Endodermal cell (in vitro differentiated cells): Measurements from ENCODE around the gene ANO7. TPM values are rescaled to one million over a fixed set of nuclear protein-coding genes. Genes with fewer than 3 reads are reported as not detected.
"Not testable (repeated sequence)": the region's sequence is repeated elsewhere in the genome, so short reads cannot be mapped to it uniquely, and the experiment has no call there.

Experiments used
- DNase-seq: peaks from one replicate; pipeline ENCODE4 v3.0.0-alpha.2; 2017
- H3K27ac ChIP-seq: 2 replicates; pipeline ENCODE4 v1.5.1; 2013; ENCODE audit warnings: mild to moderate bottlenecking, low read depth, low read length, moderate library complexity
- H3K27me3 ChIP-seq: 2 replicates; pipeline ENCODE4 v1.6.1; 2013; ENCODE audit warnings: mild to moderate bottlenecking, low read length, moderate library complexity; ENCODE audit not compliant: insufficient read depth, control insufficient read depth, poor library complexity, severe bottlenecking
- H3K36me3 ChIP-seq: 2 replicates; pipeline ENCODE4 v1.7.0; 2013; ENCODE audit warnings: mild to moderate bottlenecking, low read length, moderate library complexity; ENCODE audit not compliant: control insufficient read depth, insufficient read depth
- H3K4me1 ChIP-seq: one replicate; pipeline ENCODE4 v1.7.0; 2013; ENCODE audit warnings: low read length; ENCODE audit not compliant: control insufficient read depth, insufficient read depth
- H3K4me3 ChIP-seq: 2 replicates; pipeline ENCODE4 v1.5.1; 2013; ENCODE audit warnings: mild to moderate bottlenecking, low read length, moderate library complexity
- H3K9ac ChIP-seq: 2 replicates; pipeline ENCODE4 v1.6.1; 2013; ENCODE audit warnings: mild to moderate bottlenecking, low read length, moderate library complexity; ENCODE audit not compliant: poor library complexity, severe bottlenecking; ENCODE audit errors: extremely low read depth
- H3K9me3 ChIP-seq: 2 replicates; pipeline ENCODE4 v1.6.1; 2013; ENCODE audit warnings: mild to moderate bottlenecking, low read length, moderate library complexity; ENCODE audit not compliant: control insufficient read depth
- H3K27ac Mint-ChIP-seq: 2 replicates; pipeline ENCODE4 v1.8.0; 2020; ENCODE audit warnings: mixed read lengths
- H3K27me3 Mint-ChIP-seq: 2 replicates; pipeline ENCODE4 v1.8.0; 2021; ENCODE audit warnings: mild to moderate bottlenecking, mixed read lengths; ENCODE audit not compliant: insufficient read depth
- H3K36me3 Mint-ChIP-seq: 2 replicates; pipeline ENCODE4 v1.8.0; 2020; ENCODE audit warnings: low read depth, mixed read lengths
- H3K4me1 Mint-ChIP-seq: 2 replicates; pipeline ENCODE4 v1.8.0; 2020; ENCODE audit warnings: mixed read lengths
- H3K4me3 Mint-ChIP-seq: 2 replicates; pipeline ENCODE4 v1.8.0; 2020; ENCODE audit warnings: mild to moderate bottlenecking, moderate library complexity, mixed read lengths
- H3K9me3 Mint-ChIP-seq: 2 replicates; pipeline ENCODE4 v1.8.0; 2020; ENCODE audit warnings: mild to moderate bottlenecking, mixed read lengths
- CTCF ChIP-seq: fragments of 200-600 bp; sonication (generic); conservative IDR thresholded peaks from 2 replicates; pipeline ENCODE4 v1.5.0; 2021; ENCODE audit warnings: antibody characterized with exemption, mild to moderate bottlenecking
- WGBS, 2 experiments: methylation state at CpG; one replicate each; pipeline versions ENCODE4 v1.1.5 to v1.1.7; 2013; ENCODE audit warnings: missing lambda C conversion rate in 2 of 2, mixed read lengths in 1 of 2; ENCODE audit not compliant: insufficient coverage in 1 of 2, insufficient read length in 1 of 2; 5-methylcytosine and 5-hydroxymethylcytosine counted together
- total RNA-seq, 2 donors: library from RNA; stranded (reverse); fragmentation: NEBNext Ultra II Directional in 1 of 2; extraction: Animal tissue kit (Norgen Biotek cat#: 25700) in 1 of 2; gene quantifications; 2 replicates in 1 of 2; 3 replicates in 1 of 2; pipeline ENCODE4 v1.2.1, GENCODE V29; 2021

ANO7 gene
- total RNA-seq, 2 donors from 2014 or later = 8.1 to 8.5 TPM

- no peaks in the 10 kb centered on the region for H3K27me3 Mint-ChIP-seq
- no peak for TF ChIP-seq CTCF
- Histone ChIP-seq H3K9ac (no peak overlapping the region), H3K4me1 (no peaks in the 10 kb centered on the region), H3K27me3 (no peaks in the 10 kb centered on the region), H3K4me3 (no peak overlapping the region), H3K27ac (no peak overlapping the region), H3K9me3 (no peaks in the 10 kb centered on the region), H3K36me3 (no peaks in the 10 kb centered on the region)
- no peaks in the 10 kb centered on the region for H3K9me3 Mint-ChIP-seq
- no peaks in the 10 kb centered on the region for H3K36me3 Mint-ChIP-seq
- H3K4me3 Mint-ChIP-seq = no peak overlapping the region
- 89 to 91% methylated on average over 6 to 9 of the region's 9 CpGs for WGBS, 2 experiments
- DNase-seq = peak; percentile 22
- H3K4me1 Mint-ChIP-seq = no peaks in the 10 kb centered on the region
- no peak overlapping the region for H3K27ac Mint-ChIP-seq
These were observed 6.3 kb downstream of the ANO7 start for GRCh38 chr2:241194811-241195210.

- Mint-ChIP-seq H3K4me3 (no peak overlapping the region), H3K27me3 (no peaks in the 10 kb centered on the region), H3K4me1 (no peaks in the 10 kb centered on the region), H3K36me3 (no peaks in the 10 kb centered on the region), H3K9me3 (no peaks in the 10 kb centered on the region), H3K27ac (no peak overlapping the region)
- WGBS, 2 experiments = 90 to 98% methylated on average over 10 to 18 of the region's 18 CpGs
- TF ChIP-seq CTCF = no peak
- no peaks in the 10 kb centered on the region for H3K36me3 ChIP-seq
- H3K4me3 ChIP-seq = no peak overlapping the region
- no peaks in the 10 kb centered on the region for H3K4me1 ChIP-seq
- no peaks in the 10 kb centered on the region for H3K27me3 ChIP-seq
- H3K9ac ChIP-seq = no peak overlapping the region
- H3K27ac ChIP-seq = no peak overlapping the region
- DNase-seq = no peak
- H3K9me3 ChIP-seq = no peaks in the 10 kb centered on the region
These were observed 7.1 kb downstream of the ANO7 start for GRCh38 chr2:241195506-241196130.

DNA sequence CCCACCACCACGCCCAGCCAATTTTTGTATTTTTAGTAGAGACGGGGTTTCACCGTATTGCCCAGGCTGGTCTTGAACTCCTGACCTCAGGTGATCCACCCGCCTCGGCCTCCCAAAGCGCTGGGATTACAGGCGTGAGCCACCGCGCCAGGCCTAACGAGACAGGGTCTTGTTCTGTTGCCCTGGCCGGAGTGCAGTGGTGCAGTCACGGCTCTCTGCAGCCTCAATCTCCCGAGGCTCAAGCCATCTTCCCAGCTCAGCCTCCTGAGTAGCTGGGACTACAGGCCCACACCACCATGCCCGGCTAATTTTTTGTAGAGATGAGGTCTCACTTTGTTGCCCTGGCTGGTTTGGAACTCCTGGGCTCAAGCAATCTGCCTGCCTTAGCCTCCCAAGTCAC is 8.8 kb downstream of the ANO7 start:
- not testable (repeated sequence) for H3K4me1 Mint-ChIP-seq, H3K27me3 Mint-ChIP-seq, H3K27ac Mint-ChIP-seq, H3K36me3 Mint-ChIP-seq, H3K9me3 Mint-ChIP-seq, H3K9me3 ChIP-seq, H3K4me3 Mint-ChIP-seq, H3K9ac ChIP-seq, H3K4me1 ChIP-seq, H3K36me3 ChIP-seq, H3K4me3 ChIP-seq, H3K27ac ChIP-seq, H3K27me3 ChIP-seq
- DNase-seq = peak; percentile 13
- WGBS, 2 experiments = 86 to 96% methylated on average over 11 to 14 of the region's 14 CpGs

DNA sequence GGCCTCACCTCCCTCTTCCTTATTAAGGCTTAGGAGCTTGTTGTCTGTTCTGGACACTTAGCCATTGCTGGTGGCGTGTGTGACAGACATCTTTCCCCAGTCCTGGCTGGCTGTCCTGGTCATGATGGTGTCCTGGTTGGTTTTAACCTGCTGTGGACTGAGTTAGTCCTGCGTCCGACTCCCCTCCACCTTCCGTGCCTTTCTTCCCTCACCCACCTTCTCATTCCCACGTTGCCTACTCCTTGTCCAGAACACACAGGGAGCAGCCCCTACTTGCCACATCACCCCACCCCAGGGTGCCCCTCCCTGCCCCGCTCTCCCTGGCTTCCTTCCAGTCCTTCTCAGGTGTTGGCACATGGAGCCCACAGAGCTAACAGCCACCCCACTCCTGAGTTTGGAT is 9.5 kb downstream of the ANO7 start:
- Mint-ChIP-seq H3K36me3 (no peaks in the 10 kb centered on the region), H3K27ac (no peak overlapping the region), H3K4me1 (no peaks in the 10 kb centered on the region), H3K4me3 (no peak overlapping the region), H3K9me3 (no peaks in the 10 kb centered on the region), H3K27me3 (no peaks in the 10 kb centered on the region)
- no peak overlapping the region for H3K4me3 ChIP-seq
- WGBS, 2 experiments = 93 to 94% methylated on average over 4 to 6 of the region's 6 CpGs
- no peaks in the 10 kb centered on the region for H3K9me3 ChIP-seq
- no peaks in the 10 kb centered on the region for H3K36me3 ChIP-seq
- H3K27ac ChIP-seq = no peak overlapping the region
- no peak overlapping the region for H3K9ac ChIP-seq
- H3K27me3 ChIP-seq = no peaks in the 10 kb centered on the region
- no peaks in the 10 kb centered on the region for H3K4me1 ChIP-seq
- DNase-seq = no peak
- TF ChIP-seq CTCF = no peak
